AG04450 (cell line): Measurements from ENCODE around the gene GAB3. TPM values are rescaled to one million over a fixed set of nuclear protein-coding genes. Genes with fewer than 3 reads are reported as not detected.
A peak's percentile ranks its signal among the peaks of the same experiment; 100 is the strongest.

Source experiments
- CTCF ChIA-PET: fragments of 300-600, 350-600 bp; formaldehyde crosslinking; extraction: SDS; loops from one replicate; lab custom pipeline; 2022; ENCODE audit warnings: antibody characterized with exemption, inconsistent platforms; lab: Charles Lee
- POLR2A ChIA-PET: fragments of 350-600 bp; formaldehyde crosslinking; extraction: SDS; loops from one replicate; lab custom pipeline; 2021; ENCODE audit warnings: antibody characterized with exemption, inconsistent platforms; lab: Yijun Ruan, JAX
- DNase-seq: peaks from one replicate; pipeline ENCODE4 v3.0.0-alpha.2; 2011; ENCODE audit warnings: low read depth, low spot score
- H3K27ac ChIP-seq: one replicate; pipeline ENCODE4 v1.5.1; 2012; ENCODE audit warnings: low read depth, low read length, control low read depth
- H3K27me3 ChIP-seq: one replicate; pipeline ENCODE4 v1.6.0; 2012; ENCODE audit warnings: low read length; ENCODE audit not compliant: control insufficient read depth, insufficient read depth
- H3K4me3 ChIP-seq: 2 replicates; pipeline ENCODE4 v1.5.1; 2011; ENCODE audit warnings: mild to moderate bottlenecking, low read depth, low read length, control low read depth
- H3K9me3 ChIP-seq: 2 replicates; pipeline ENCODE4 v1.5.1; 2012; ENCODE audit warnings: low read length; ENCODE audit not compliant: control insufficient read depth, insufficient read depth
- CTCF ChIP-seq: IDR thresholded peaks from 2 replicates; pipeline ENCODE4 v1.5.1; 2011; ENCODE audit warnings: low read depth, low read length, control low read depth, inconsistent platforms
- polyA plus RNA-seq: library from polyadenylated mRNA; depleted of rRNA; stranded (reverse); fragments of >200 nt; gene quantifications from 2 replicates; pipeline ENCODE4 v1.2.3, GENCODE V29; 2011

GAB3 gene
- polyA plus RNA-seq, 1 experiment = 2.5 TPM

- DNase-seq = no peak
- no peak overlapping the region for H3K27ac ChIP-seq
Measured at GRCh38 chrX:154729439-154729838, 21.4 kb downstream of the GAB3 start.

GRCh38 chrX:154728431-154729190 lies 22.3 kb downstream of the GAB3 start:
- no peak for TF ChIP-seq CTCF
- ChIA-PET CTCF (interaction anchor here (1.0 kb wide), 1 partner anchor 12 kb away, joined by 3 read pairs; no protein-coding TSS in a partner anchor), POLR2A (interaction anchor here (1.5 kb wide), 1 partner anchor 9 kb away, joined by 3 read pairs; no protein-coding TSS in a partner anchor)
- Histone ChIP-seq H3K9me3 (no peaks in the 10 kb centered on the region), H3K27me3 (no peaks in the 10 kb centered on the region), H3K27ac (no peak overlapping the region), H3K4me3 (no peak overlapping the region)
- no peak for DNase-seq

More at GRCh38 chrX:154729439-154729838, 21.4 kb downstream of the GAB3 start:
- ChIA-PET CTCF (interaction anchor here (1.5 kb wide), 1 partner anchor 16 kb away, joined by 3 read pairs; no protein-coding TSS in a partner anchor), POLR2A (no interaction called here)
- Histone ChIP-seq H3K9me3 (no peaks in the 10 kb centered on the region), H3K4me3 (no peak overlapping the region), H3K27me3 (no peaks in the 10 kb centered on the region)
- TF ChIP-seq CTCF = no peak

GRCh38 chrX:154727871-154728270 lies 23.0 kb downstream of the GAB3 start:
- ChIA-PET POLR2A (interaction anchor here (1.5 kb wide), 1 partner anchor 10 kb away, joined by 3 read pairs; no protein-coding TSS in a partner anchor), CTCF (interaction anchor here (1.0 to 1.3 kb wide), 2 partner anchors 12 to 21 kb away, joined by 3 to 5 read pairs; no protein-coding TSS in a partner anchor)
- no peak for DNase-seq

GRCh38 chrX:154727418-154727817 lies 23.5 kb downstream of the GAB3 start:
- Histone ChIP-seq H3K4me3 (no peak overlapping the region), H3K27ac (peak overlapping the region; percentile 89), H3K27me3 (no peaks in the 10 kb centered on the region), H3K9me3 (no peaks in the 10 kb centered on the region)
- DNase-seq = no peak
- POLR2A ChIA-PET = interaction anchor here (1.5 kb wide), 1 partner anchor 11 kb away, joined by 3 read pairs; no protein-coding TSS in a partner anchor
- CTCF ChIA-PET = interaction anchor here (1.0 to 1.3 kb wide), 2 partner anchors 11 to 21 kb away, joined by 3 to 5 read pairs; no protein-coding TSS in a partner anchor
- TF ChIP-seq CTCF = no peak

More at GRCh38 chrX:154727871-154728270, 23.0 kb downstream of the GAB3 start:
- no peak for TF ChIP-seq CTCF
- H3K27ac ChIP-seq = peak overlapping the region; percentile 89
- H3K9me3 ChIP-seq = no peaks in the 10 kb centered on the region
- no peak overlapping the region for H3K4me3 ChIP-seq
- H3K27me3 ChIP-seq = no peaks in the 10 kb centered on the region
